ENCODE data around the gene MYZAP. TPM values are rescaled to one million over a fixed set of nuclear protein-coding genes. Genes with fewer than 3 reads are reported as not detected.

MYZAP gene
- total and polyA plus RNA-seq, 7 donors: 2.0 to 24.8 (median 3.6) TPM

DNA sequence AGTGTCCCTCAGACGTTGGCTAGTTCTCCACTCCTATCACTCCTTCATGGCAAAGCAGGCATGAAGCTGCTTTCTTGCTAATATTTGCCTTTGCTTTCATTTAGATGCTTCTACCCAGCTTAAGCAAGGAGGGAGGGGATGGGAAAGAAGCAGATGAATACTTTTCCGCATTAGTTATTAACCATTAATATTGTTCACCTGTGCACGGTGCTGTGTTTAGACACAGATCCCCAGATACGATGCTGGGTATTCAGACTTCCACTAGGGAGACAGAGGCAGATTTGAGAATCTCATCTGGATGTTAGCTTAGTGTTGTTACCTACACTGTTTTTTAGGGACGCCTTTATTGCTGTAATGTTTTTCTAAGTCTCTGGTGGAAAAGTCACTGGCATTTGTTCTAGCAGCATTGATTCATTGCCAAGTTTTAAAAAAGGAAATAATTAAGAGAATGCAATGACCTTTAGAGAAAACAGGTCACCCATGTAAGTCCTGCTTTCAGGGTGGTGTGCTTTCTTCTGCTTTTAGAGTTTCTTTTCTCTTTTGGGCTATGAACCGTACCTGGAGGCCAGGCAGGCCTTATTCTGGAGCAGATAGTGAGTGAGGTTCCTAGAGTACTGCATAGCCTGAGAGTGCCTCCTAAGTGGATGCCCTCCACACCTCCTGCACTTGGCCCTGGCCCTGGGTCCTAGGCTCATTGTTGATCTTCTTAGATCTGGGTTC is 55.5 kb downstream of the MYZAP start:
- no peak for ATAC-seq
- no peak overlapping the region for H3K27ac ChIP-seq
- H3K27me3 ChIP-seq (ENCODE audit: insufficient read depth in 3 of 3, low read length in 2 of 3): no peaks in the 10 kb centered on the region
- no peak overlapping the region for H3K4me3 ChIP-seq
- H3K9me3 ChIP-seq: no peaks in the 10 kb centered on the region
- intact Hi-C loops (cut with DNase I): no loop called here
- H3K36me3 ChIP-seq (ENCODE audit: insufficient read depth in 1 of 2, low read depth in 1 of 2): no peaks in the 10 kb centered on the region
- TF ChIP-seq, protein P1, sequence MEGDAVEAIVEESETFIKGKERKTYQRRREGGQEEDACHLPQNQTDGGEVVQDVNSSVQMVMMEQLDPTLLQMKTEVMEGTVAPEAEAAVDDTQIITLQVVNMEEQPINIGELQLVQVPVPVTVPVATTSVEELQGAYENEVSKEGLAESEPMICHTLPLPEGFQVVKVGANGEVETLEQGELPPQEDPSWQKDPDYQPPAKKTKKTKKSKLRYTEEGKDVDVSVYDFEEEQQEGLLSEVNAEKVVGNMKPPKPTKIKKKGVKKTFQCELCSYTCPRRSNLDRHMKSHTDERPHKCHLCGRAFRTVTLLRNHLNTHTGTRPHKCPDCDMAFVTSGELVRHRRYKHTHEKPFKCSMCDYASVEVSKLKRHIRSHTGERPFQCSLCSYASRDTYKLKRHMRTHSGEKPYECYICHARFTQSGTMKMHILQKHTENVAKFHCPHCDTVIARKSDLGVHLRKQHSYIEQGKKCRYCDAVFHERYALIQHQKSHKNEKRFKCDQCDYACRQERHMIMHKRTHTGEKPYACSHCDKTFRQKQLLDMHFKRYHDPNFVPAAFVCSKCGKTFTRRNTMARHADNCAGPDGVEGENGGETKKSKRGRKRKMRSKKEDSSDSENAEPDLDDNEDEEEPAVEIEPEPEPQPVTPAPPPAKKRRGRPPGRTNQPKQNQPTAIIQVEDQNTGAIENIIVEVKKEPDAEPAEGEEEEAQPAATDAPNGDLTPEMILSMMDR (IDR thresholded peaks at IDR 0.05): no peak
- H3K4me1 ChIP-seq: peaks cover 13% of the 10 kb centered on the region
- 65 to 72% (median 69%) methylated on average over 6 of the region's 6 CpGs for WGBS, 3 donors
- DNase-seq: no peak

DNA sequence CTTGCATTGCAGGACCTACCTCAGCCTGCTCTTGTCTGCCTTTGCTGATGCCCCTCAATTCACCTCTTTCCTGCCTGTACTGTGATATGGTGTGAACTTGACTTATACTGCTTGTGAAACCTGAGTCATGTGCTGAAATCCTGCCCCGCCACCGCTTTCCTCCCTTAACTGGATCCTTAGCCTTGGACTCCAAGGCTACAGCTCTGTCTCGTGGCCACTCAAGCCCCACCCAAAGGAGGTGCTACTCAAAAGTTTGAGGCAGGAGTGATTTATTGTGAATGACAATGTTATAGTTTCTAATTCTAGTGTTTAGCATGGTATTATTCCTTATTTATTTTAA is 56.1 kb downstream of the MYZAP start:
- Histone ChIP-seq H3K4me1 (peaks cover 13% of the 10 kb centered on the region), H3K27me3 (ENCODE audit: insufficient read depth in 3 of 3, low read length in 2 of 3) (no peaks in the 10 kb centered on the region), H3K27ac (peak overlapping the region; percentile 6), H3K9me3 (no peaks in the 10 kb centered on the region), H3K36me3 (ENCODE audit: insufficient read depth in 1 of 2, low read depth in 1 of 2) (no peaks in the 10 kb centered on the region), H3K4me3 (no peak overlapping the region)
- TF ChIP-seq, protein P1 (IDR thresholded peaks at IDR 0.05): no peak
- ATAC-seq (peak; percentile 76 to 97 (median 89)), DNase-seq (peak; percentile 44 to 62)
- intact Hi-C loops (cut with DNase I): no loop called here
- whole genome bisulfite sequencing, 3 donors: 30 to 43% (median 42%) methylated on average over 3 of the region's 3 CpGs

DNA sequence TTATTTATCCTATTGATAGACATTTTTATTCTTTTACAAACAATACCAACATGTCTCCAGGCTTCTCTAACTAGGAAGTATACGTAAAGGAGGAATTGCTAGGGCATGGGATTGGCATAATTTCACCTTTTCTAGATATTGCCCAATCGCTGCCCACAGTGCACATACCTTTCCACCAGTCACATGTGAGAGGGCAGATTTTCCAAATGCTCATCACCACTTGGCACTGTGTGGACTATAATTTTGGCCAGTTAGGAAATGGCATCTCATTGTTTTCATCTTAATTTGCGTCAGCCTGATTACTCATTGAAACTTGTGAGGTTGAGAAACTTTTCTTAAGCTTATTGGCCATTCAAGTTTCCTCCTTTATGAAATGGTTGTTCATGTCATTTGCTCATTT is 57.4 kb downstream of the MYZAP start:
- DNase-seq (no peak), ATAC-seq (peak in 1 of 4 donors; percentile 72)
- Histone ChIP-seq H3K4me3 (no peak overlapping the region), H3K9me3 (no peaks in the 10 kb centered on the region), H3K36me3 (ENCODE audit: insufficient read depth in 1 of 2, low read depth in 1 of 2) (no peaks in the 10 kb centered on the region), H3K27me3 (ENCODE audit: insufficient read depth in 3 of 3, low read length in 2 of 3) (no peaks in the 10 kb centered on the region), H3K27ac (no peak overlapping the region), H3K4me1 (peaks cover 13% of the 10 kb centered on the region)
- TF ChIP-seq, protein P1 (IDR thresholded peaks at IDR 0.05): no peak
- WGBS, 3 donors: 83 to 94% (median 92%) methylated on average over 3 of the region's 3 CpGs
- intact Hi-C loops (cut with DNase I): no loop called here

DNA sequence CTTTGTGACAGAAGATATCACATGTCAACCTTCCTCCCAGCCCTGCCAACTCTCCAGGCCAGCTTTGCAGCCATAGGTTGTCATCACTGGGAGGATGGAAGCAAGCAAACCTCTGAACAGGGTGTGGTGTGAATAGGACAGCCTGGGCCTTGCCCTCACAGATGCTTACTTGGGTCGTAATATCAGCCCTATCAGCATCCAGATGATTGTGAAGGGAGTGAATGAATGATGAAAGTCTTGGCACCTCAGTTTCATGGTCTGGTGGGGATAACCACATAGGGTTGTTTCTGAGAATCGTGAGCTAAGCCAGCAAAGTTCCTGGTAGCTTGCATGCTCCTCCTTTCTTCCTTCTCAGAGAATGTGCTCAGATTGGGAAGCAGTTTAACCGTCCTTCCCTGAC is 59.7 kb downstream of the MYZAP start:
- Histone ChIP-seq H3K4me1 (peaks cover 13% of the 10 kb centered on the region), H3K9me3 (no peaks in the 10 kb centered on the region), H3K27ac (no peak overlapping the region), H3K4me3 (no peak overlapping the region), H3K27me3 (ENCODE audit: insufficient read depth in 3 of 3, low read length in 2 of 3) (no peaks in the 10 kb centered on the region), H3K36me3 (ENCODE audit: insufficient read depth in 1 of 2, low read depth in 1 of 2) (no peaks in the 10 kb centered on the region)
- intact Hi-C loops (cut with DNase I): no loop called here
- ATAC-seq (peak in 1 of 4 donors; percentile 68), DNase-seq (no peak)
- WGBS, 3 donors: 60 to 84% (median 80%) methylated on average over 3 of the region's 3 CpGs
- TF ChIP-seq, protein P1 (IDR thresholded peaks at IDR 0.05): no peak

DNA sequence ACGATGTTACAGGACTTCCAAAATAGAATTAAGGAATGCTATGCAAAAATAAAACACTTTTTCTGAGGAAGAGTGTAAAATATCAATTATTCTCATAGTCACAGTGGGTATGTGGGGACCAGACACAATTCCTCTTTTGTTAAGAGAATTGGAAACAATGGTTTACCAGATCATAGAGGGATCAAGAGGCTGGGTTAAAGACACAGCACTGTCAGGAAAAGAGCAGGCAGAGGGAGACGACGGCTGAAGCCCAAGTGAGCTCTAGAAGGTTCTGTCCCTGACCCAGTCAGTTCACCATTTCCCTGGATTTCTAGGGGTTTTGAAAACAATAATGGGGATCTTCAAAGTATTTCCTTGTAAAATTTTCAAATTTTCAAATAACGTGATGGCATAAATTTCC is 60.8 kb downstream of the MYZAP start:
- ATAC-seq (no peak), DNase-seq (no peak)
- TF ChIP-seq, protein P1 (IDR thresholded peaks at IDR 0.05): no peak
- H3K9me3 ChIP-seq: no peaks in the 10 kb centered on the region
- H3K4me3 ChIP-seq: no peak overlapping the region
- H3K4me1 ChIP-seq: peaks cover 10% of the 10 kb centered on the region
- intact Hi-C loops (cut with DNase I): no loop called here
- H3K27ac ChIP-seq: no peak overlapping the region
- no peaks in the 10 kb centered on the region for H3K27me3 ChIP-seq (ENCODE audit: insufficient read depth in 3 of 3, low read length in 2 of 3)
- WGBS, 3 donors: 53 to 78% (median 62%) methylated on average over 4 of the region's 4 CpGs
- no peaks in the 10 kb centered on the region for H3K36me3 ChIP-seq (ENCODE audit: insufficient read depth in 1 of 2, low read depth in 1 of 2)
